H1 (cell line): ENCODE measurements around the gene ING5. TPM values are rescaled to one million over a fixed set of nuclear protein-coding genes. Genes with fewer than 3 reads are reported as not detected.
A peak's percentile ranks its signal among the peaks of the same experiment; 100 is the strongest.

Experiments
- BRCA1 ChIP-seq: IDR thresholded peaks from 2 replicates; pipeline ENCODE4 v1.6.1; 2012; ENCODE audit warnings: low read depth, low read length, improper control_type of control experiment
- KDM1A ChIP-seq: fragments of 200-600, 300-600 bp; sonication (generic); IDR thresholded peaks from 2 replicates; pipeline ENCODE4 v1.7.1; 2016; ENCODE audit warnings: mild to moderate bottlenecking, low read length, borderline replicate concordance
- POU5F1 ChIP-seq: IDR thresholded peaks from 2 replicates; pipeline ENCODE4 v1.6.1; 2011; ENCODE audit warnings: low read depth, mild to moderate bottlenecking, low read length, moderate library complexity
- SAP30 ChIP-seq: fragments of 300-600 bp; sonication (generic); IDR thresholded peaks from 2 replicates; pipeline ENCODE4 v1.7.1; 2012; ENCODE audit warnings: low read length, moderate library complexity, mild to moderate bottlenecking, inconsistent platforms; ENCODE audit not compliant: insufficient read depth, insufficient replicate concordance
- SP1 ChIP-seq: IDR thresholded peaks from 2 replicates; pipeline ENCODE4 v1.6.1; 2011; ENCODE audit warnings: low read depth, low read length
- SP2 ChIP-seq: IDR thresholded peaks from 2 replicates; pipeline ENCODE4 v1.6.1; 2012; ENCODE audit warnings: mild to moderate bottlenecking, low read length, inconsistent platforms
- polyA plus RNA-seq, 7 experiments: library from polyadenylated mRNA; depleted of rRNA in 3 of 7; stranded (reverse) in 5 of 7; unstranded in 2 of 7; fragments of >200 nt in 5 of 7; fragments of 200-250 nt in 2 of 7; gene quantifications; 1 replicate in 5 of 7; 2 replicates in 1 of 7; 4 replicates in 1 of 7; pipeline versions ENCODE4 v1.2.1 to v1.2.3, GENCODE V29; 2011 to 2013; ENCODE audit warnings: missing spikeins in 2 of 7, mixed read lengths in 2 of 7
- total RNA-seq: library from RNA; stranded (reverse); fragmentation: NEBNext Ultra II Directional; extraction: Animal tissue kit (Norgen Biotek cat#: 25700); gene quantifications from 2 replicates; pipeline ENCODE4 v1.2.1, GENCODE V29; 2021
- TF ChIP-seq, protein P1 (sequence below), 3 experiments: IDR thresholded peaks; 1 replicate in 2 of 3; 2 replicates in 1 of 3; pipeline versions ENCODE4 v1.5.1 to v1.6.1; 2011; ENCODE audit warnings: low read length in 3 of 3, mild to moderate bottlenecking in 3 of 3, inconsistent platforms in 2 of 3, low read depth in 1 of 3, moderate library complexity in 1 of 3; ENCODE audit not compliant: insufficient read depth in 1 of 3; ENCODE audit errors: control extremely low read depth in 1 of 3

The ING5 gene
- total and polyA plus RNA-seq, 2 of the 8 experiments (the other 6 are each of a cell fraction or from before 2014, with no cell fraction given) = 41.5 to 47.4 TPM

DNA sequence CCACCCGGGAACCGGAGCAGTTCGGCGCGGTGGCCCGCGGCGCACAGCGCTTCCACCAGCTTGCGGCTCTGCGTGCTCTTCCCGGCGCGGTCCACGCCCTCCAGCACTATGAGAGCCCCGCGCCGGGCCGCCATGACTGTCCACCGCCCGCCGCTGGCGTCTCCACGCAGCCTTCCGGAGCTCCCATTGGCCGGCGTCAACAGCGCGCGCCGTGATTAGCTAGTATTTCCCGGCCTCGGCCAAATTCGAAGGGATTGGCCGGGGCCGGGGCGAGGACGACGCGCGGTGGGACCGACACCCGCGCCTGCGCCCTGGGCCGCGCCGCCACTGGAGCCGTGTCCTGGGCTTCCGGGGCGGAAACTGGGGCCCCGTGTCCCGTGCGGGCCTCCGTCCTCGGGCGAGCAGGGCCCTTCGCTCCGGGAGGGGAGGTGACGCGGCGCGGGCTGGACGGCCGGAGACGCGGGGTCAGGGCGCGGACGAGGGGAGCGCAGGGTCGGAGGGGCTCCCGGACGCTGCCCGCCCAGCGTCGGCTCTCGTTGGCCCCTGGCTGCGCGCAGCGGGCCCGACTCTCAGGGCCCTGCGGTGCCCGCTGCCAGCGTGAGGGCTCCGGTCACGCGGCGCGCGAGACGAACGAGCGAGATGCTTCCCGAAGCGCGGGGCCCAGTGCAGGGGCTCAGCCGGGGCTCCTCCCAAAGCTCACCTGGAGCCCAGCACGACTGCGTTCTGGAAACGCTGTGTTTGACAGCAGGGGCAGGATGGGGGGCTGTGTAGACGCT, 15.0 kb upstream of the ING5 start, which contains the start of gene DTYMK (continued):
- TF ChIP-seq SAP30 = peak; percentile 83
- no peak for TF ChIP-seq BRCA1
- TF ChIP-seq, protein P1, sequence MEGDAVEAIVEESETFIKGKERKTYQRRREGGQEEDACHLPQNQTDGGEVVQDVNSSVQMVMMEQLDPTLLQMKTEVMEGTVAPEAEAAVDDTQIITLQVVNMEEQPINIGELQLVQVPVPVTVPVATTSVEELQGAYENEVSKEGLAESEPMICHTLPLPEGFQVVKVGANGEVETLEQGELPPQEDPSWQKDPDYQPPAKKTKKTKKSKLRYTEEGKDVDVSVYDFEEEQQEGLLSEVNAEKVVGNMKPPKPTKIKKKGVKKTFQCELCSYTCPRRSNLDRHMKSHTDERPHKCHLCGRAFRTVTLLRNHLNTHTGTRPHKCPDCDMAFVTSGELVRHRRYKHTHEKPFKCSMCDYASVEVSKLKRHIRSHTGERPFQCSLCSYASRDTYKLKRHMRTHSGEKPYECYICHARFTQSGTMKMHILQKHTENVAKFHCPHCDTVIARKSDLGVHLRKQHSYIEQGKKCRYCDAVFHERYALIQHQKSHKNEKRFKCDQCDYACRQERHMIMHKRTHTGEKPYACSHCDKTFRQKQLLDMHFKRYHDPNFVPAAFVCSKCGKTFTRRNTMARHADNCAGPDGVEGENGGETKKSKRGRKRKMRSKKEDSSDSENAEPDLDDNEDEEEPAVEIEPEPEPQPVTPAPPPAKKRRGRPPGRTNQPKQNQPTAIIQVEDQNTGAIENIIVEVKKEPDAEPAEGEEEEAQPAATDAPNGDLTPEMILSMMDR (IDR thresholded peaks at IDR 0.05; ENCODE audit: control extremely low read depth in 1 of 3, insufficient read depth in 1 of 3, low read depth in 1 of 3, low read length in 3 of 3) = no peak
- TF ChIP-seq SP1 = 0 out of 2 replicates have a peak, but pooled peaks have one; percentile 31
- no peak for TF ChIP-seq SP2
- TF ChIP-seq POU5F1 = no peak
- no peak for TF ChIP-seq KDM1A
